IMR-90 (cell line): ENCODE data around the gene NCAPG2. TPM values are rescaled to one million over a fixed set of nuclear protein-coding genes. Genes with fewer than 3 reads are reported as not detected.

Experiments
- ATAC-seq: fragments of 200-7000 bp; cut with Tn5 transposase; 2 replicates; pipeline ENCODE4 v1.9.1; 2020; ENCODE audit warnings: low read depth, mild to moderate bottlenecking, moderate library complexity
- BruUV-seq: library from RNA; stranded (reverse); fragments of 400-500 nt; replicated peaks from 2 replicates; lab custom pipeline; 2021; lab: Mats Ljungman, UMichigan
- CTCF ChIA-PET: fragments of 300-600 bp; formaldehyde crosslinking; extraction: SDS; loops from one replicate; lab custom pipeline; 2021; ENCODE audit warnings: antibody characterized with exemption; lab: Yijun Ruan, JAX
- POLR2A ChIA-PET: fragments of 300-600 bp; sonication (Branson Sonifier 250); formaldehyde crosslinking; loops from one replicate; lab custom pipeline; 2022; ENCODE audit warnings: antibody characterized with exemption; ENCODE audit not compliant: unreplicated experiment; lab: Charles Lee
- DNase-seq: peaks from one replicate; pipeline ENCODE4 v3.0.0; 2013
- H2AFZ ChIP-seq: replicated peaks from 2 replicates; pipeline ENCODE3; 2013; ENCODE audit warnings: low read length, mild to moderate bottlenecking; ENCODE audit not compliant: poor library complexity
- H2AK5ac ChIP-seq: 2 replicates; pipeline ENCODE4 v1.6.1; 2013; ENCODE audit warnings: low read depth, low read length, inconsistent platforms
- H2AK9ac ChIP-seq: replicated peaks from 2 replicates; pipeline ENCODE3; 2013; ENCODE audit warnings: mild to moderate bottlenecking, low read depth, low read length, moderate library complexity; ENCODE audit not compliant: poor library complexity
- H2BK120ac ChIP-seq: 2 replicates; pipeline ENCODE4 v1.6.1; 2013; ENCODE audit warnings: low read depth, low read length, inconsistent platforms
- H2BK15ac ChIP-seq: 3 replicates; pipeline ENCODE4 v1.6.1; 2013; ENCODE audit warnings: low read depth, low read length, inconsistent platforms
- H2BK20ac ChIP-seq: 2 replicates; pipeline ENCODE4 v1.6.1; 2013; ENCODE audit warnings: low read depth, mild to moderate bottlenecking, inconsistent platforms, low read length, moderate library complexity
- H2BK5ac ChIP-seq: 2 replicates; pipeline ENCODE4 v1.6.1; 2013; ENCODE audit warnings: mild to moderate bottlenecking, low read depth, low read length, inconsistent platforms; ENCODE audit not compliant: poor library complexity, severe bottlenecking
- H3K14ac ChIP-seq: replicated peaks from 2 replicates; pipeline ENCODE4 v1.6.1; 2013; ENCODE audit warnings: low read depth, low read length, inconsistent platforms
- H3K18ac ChIP-seq: 2 replicates; pipeline ENCODE4 v1.6.1; 2013; ENCODE audit warnings: low read depth, low read length, control low read depth
- H3K23ac ChIP-seq: 2 replicates; pipeline ENCODE4 v1.6.1; 2013; ENCODE audit warnings: low read depth, low read length, inconsistent platforms
- H3K27ac ChIP-seq: 2 replicates; pipeline ENCODE4 v1.5.1; 2013; ENCODE audit warnings: mild to moderate bottlenecking, control low read depth, low read length; ENCODE audit not compliant: insufficient read depth
- H3K27me3 ChIP-seq: 2 replicates; pipeline ENCODE4 v1.6.1; 2013; ENCODE audit warnings: low read length; ENCODE audit not compliant: control insufficient read depth, insufficient read depth
- H3K36me3 ChIP-seq: 2 replicates; pipeline ENCODE4 v1.6.1; 2013; ENCODE audit warnings: low read length, mixed read lengths; ENCODE audit not compliant: control insufficient read depth, insufficient read depth
- H3K4ac ChIP-seq: 2 replicates; pipeline ENCODE4 v1.6.1; 2013; ENCODE audit warnings: low read depth, low read length, inconsistent platforms
- H3K4me1 ChIP-seq: 2 replicates; pipeline ENCODE4 v1.6.1; 2013; ENCODE audit warnings: low read length, mixed read lengths; ENCODE audit not compliant: control insufficient read depth, insufficient read depth
- H3K4me2 ChIP-seq: 2 replicates; pipeline ENCODE4 v1.6.1; 2013; ENCODE audit warnings: low read depth, mild to moderate bottlenecking, control low read depth, low read length, moderate library complexity
- H3K4me3 ChIP-seq: 2 replicates; pipeline ENCODE4 v1.5.1; 2013; ENCODE audit warnings: low read depth, mild to moderate bottlenecking, control low read depth, low read length, moderate library complexity; ENCODE audit not compliant: insufficient read depth
- H3K56ac ChIP-seq: 2 replicates; pipeline ENCODE4 v1.6.1; 2013; ENCODE audit warnings: low read length, inconsistent platforms; ENCODE audit not compliant: insufficient read depth; ENCODE audit errors: extremely low read depth
- H3K79me1 ChIP-seq, 2 experiments: 2 replicates each; pipeline ENCODE4 v1.6.1; 2013; ENCODE audit warnings: low read length in 2 of 2, inconsistent platforms in 1 of 2, low read depth in 1 of 2
- H3K9ac ChIP-seq: 2 replicates; pipeline ENCODE4 v1.6.1; 2013; ENCODE audit warnings: low read depth, low read length, control low read depth
- H3K9me1 ChIP-seq: 2 replicates; pipeline ENCODE4 v1.6.1; 2013; ENCODE audit warnings: low read length, inconsistent platforms; ENCODE audit not compliant: insufficient read depth
- H3K9me3 ChIP-seq: 2 replicates; pipeline ENCODE4 v1.6.1; 2013; ENCODE audit warnings: low read length; ENCODE audit not compliant: control insufficient read depth, insufficient read depth
- H4K20me1 ChIP-seq: 2 replicates; pipeline ENCODE4 v1.6.1; 2013; ENCODE audit warnings: low read length, inconsistent platforms; ENCODE audit not compliant: insufficient read depth
- H4K5ac ChIP-seq: 2 replicates; pipeline ENCODE4 v1.6.1; 2013; ENCODE audit warnings: mild to moderate bottlenecking, low read depth, low read length, control low read depth
- H4K8ac ChIP-seq, 2 experiments: 2 replicates each; pipeline ENCODE4 v1.6.1; 2013; ENCODE audit warnings: low read depth in 2 of 2, low read length in 2 of 2, control low read depth in 1 of 2, inconsistent platforms in 1 of 2
- H4K91ac ChIP-seq: 2 replicates; pipeline ENCODE4 v1.6.1; 2013; ENCODE audit warnings: low read depth, low read length, inconsistent platforms; ENCODE audit not compliant: insufficient read depth
- MAZ ChIP-seq: IDR thresholded peaks from 2 replicates; pipeline ENCODE4 v1.6.1; 2012; ENCODE audit warnings: low read depth, mild to moderate bottlenecking, low read length, improper control_type of control experiment, moderate library complexity, borderline replicate concordance
- NFE2L2 ChIP-seq: fragments of 150-350 bp; IDR thresholded peaks from 2 replicates; pipeline ENCODE4 v1.6.1; 2016; ENCODE audit warnings: low read depth, mild to moderate bottlenecking, low read length
- WGBS, 2 experiments: methylation state at CpG; one replicate each; pipeline versions ENCODE4 v1.1.5 to v1.1.7; 2013; ENCODE audit warnings: missing lambda C conversion rate in 2 of 2; ENCODE audit not compliant: insufficient read length in 1 of 2; ENCODE audit errors: extremely low coverage in 2 of 2; 5-methylcytosine and 5-hydroxymethylcytosine counted together
- dilution Hi-C: fragments of 300-500 bp; cut with HindIII; formaldehyde crosslinking; loops from one replicate; pipeline ENCODE4 v1.14.3; 2018; ENCODE audit warnings: low sequenced_read_pairs; ENCODE audit not compliant: unreplicated experiment
- in situ Hi-C: fragments of 300-500 bp; cut with MboI; formaldehyde crosslinking; loops from 3 replicates; pipeline ENCODE4 v1.14.3; 2019; ENCODE audit warnings: low sequenced_read_pairs, inconsistent platforms, mixed read lengths
- intact Hi-C: fragments of 100-400 bp; cut with micrococcal nuclease; formaldehyde crosslinking; loops from 2 replicates; pipeline ENCODE4 v1.10.0; 2022
- polyA plus RNA-seq, 3 experiments: library from polyadenylated mRNA; depleted of rRNA; stranded (reverse); fragments of >200 nt; gene quantifications; 2 replicates each; pipeline ENCODE4 v1.2.3, GENCODE V29; 2012; ENCODE audit warnings: low replicate concordance in 1 of 3
- total RNA-seq: library from RNA; depleted of rRNA; stranded (reverse); fragments of >200 nt; gene quantifications from 2 replicates; pipeline ENCODE4 v1.2.3, GENCODE V29; 2012

Gene NCAPG2
- total and polyA plus RNA-seq, 2 of the 4 experiments (the other 2 are of a cell fraction) = 25.6 to 25.8 TPM

DNA sequence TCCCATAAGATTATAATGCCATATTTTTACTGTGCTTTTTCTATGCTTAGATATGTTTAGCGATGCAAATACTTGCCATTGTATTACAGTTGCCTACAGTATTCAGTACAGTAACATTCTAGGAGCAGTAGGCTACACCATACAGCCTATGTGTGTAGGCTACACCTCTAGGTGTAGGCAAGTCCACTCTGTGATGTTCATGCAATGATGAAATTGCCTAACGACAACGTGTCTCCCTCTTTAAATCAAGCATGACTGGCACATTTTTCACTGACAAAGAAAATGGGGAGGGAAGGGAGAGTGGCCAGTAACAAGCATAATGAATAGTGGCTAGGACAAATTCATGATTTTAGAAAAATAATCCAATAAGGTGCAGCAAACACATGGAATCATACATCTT is 1.7 kb downstream of the NCAPG2 start:
- TF ChIP-seq NFE2L2 (peak; percentile 54; the same call in 1 of the 2 replicates), MAZ (no peak)
- CTCF ChIA-PET = no interaction called here
- Histone ChIP-seq H2BK20ac (no peak overlapping the region), H2BK5ac (no peak overlapping the region), H2AK5ac (no peak overlapping the region), H3K23ac (peak overlapping the region; percentile 66; the same call in 1 of the 2 replicates), H2BK15ac (no peak overlapping the region), H4K91ac (no peak overlapping the region), H4K20me1 (no peaks in the 10 kb centered on the region), H3K27me3 (no peaks in the 10 kb centered on the region), H3K14ac (no peak overlapping the region), H3K36me3 (peaks cover 4% of the 10 kb centered on the region; the same call in 1 of the 2 replicates), H3K4ac (no peak overlapping the region; the same call in 1 of the 2 replicates), H4K5ac (no peak overlapping the region), H2AK9ac (no peak overlapping the region), H3K56ac (no peak overlapping the region), H3K4me2 (no peak overlapping the region), H4K8ac (peak overlapping the region in 1 of 2 experiments; percentile 21; a peak in 1 of 4 replicates), H2AFZ (no peak overlapping the region), H3K79me1 (peaks cover 23 to 52% of the 10 kb centered on the region in 2 experiments), H3K18ac (no peak overlapping the region), H2BK120ac (no peak overlapping the region), H3K4me3 (no peak overlapping the region), H3K27ac (no peak overlapping the region), H3K9me1 (peaks cover 19% of the 10 kb centered on the region), H3K9me3 (no peaks in the 10 kb centered on the region), H3K9ac (no peak overlapping the region), H3K4me1 (peaks cover 7% of the 10 kb centered on the region)
- BruUV-seq = no TSS peak
- no peak for ATAC-seq
- WGBS, 2 experiments = no CpG with 5 or more reads among the region's 3 CpGs
- POLR2A ChIA-PET = no interaction called here
- intact Hi-C loops (loop anchor here (2.0 kb wide), 1 partner anchor 52 kb away; no protein-coding TSS in a partner anchor), in situ Hi-C loops (no loop called here), dilution Hi-C loops (no loop called here)
- no peak for DNase-seq
